Naive thymus-derived CD4-positive, alpha-beta T cell (primary cell): Measurements from ENCODE around the gene AP3B1. TPM values are rescaled to one million over a fixed set of nuclear protein-coding genes. Genes with fewer than 3 reads are reported as not detected.

ENCODE experiments used
- ATAC-seq: fragments of 150-1000 bp; cut with Tn5 transposase; 2 replicates; pipeline ENCODE4 v1.10.0; 2021; ENCODE audit warnings: mild to moderate bottlenecking, moderate library complexity
- CTCF ChIA-PET: fragments of 350-600 bp; sonication (Branson Sonifier 250); formaldehyde crosslinking; loops from one replicate; lab custom pipeline; 2021; ENCODE audit warnings: antibody characterized with exemption; lab: Charles Lee
- POLR2A ChIA-PET: fragments of 350-600 bp; sonication (Branson Sonifier 250); formaldehyde crosslinking; loops from one replicate; lab custom pipeline; 2021; ENCODE audit warnings: antibody characterized with exemption, inconsistent platforms; lab: Charles Lee
- DNase-seq, 9 donors: peaks; one replicate each; pipeline versions ENCODE4 v3.0.0 to v3.0.0-alpha.2; 2020 to 2022; ENCODE audit warnings: mixed read lengths in 1 of 9
- H3K27ac ChIP-seq: one replicate; pipeline ENCODE4 v1.7.0; 2013; ENCODE audit warnings: mild to moderate bottlenecking, low read depth, low read length, moderate library complexity
- H3K27me3 ChIP-seq, 2 donors: one replicate each; pipeline ENCODE4 v1.7.0; 2013; ENCODE audit warnings: low read length in 2 of 2, mild to moderate bottlenecking in 2 of 2, moderate library complexity in 2 of 2; ENCODE audit not compliant: control insufficient read depth in 2 of 2, insufficient read depth in 2 of 2
- H3K36me3 ChIP-seq, 3 experiments: 1 replicate in 2 of 3; 2 replicates in 1 of 3; pipeline ENCODE4 v1.7.0; 2013; ENCODE audit warnings: low read length in 3 of 3, mild to moderate bottlenecking in 3 of 3, moderate library complexity in 1 of 3; ENCODE audit not compliant: insufficient read depth in 3 of 3, control insufficient read depth in 2 of 3
- H3K4me1 ChIP-seq, 2 donors: one replicate each; pipeline ENCODE4 v1.7.0; 2013; ENCODE audit warnings: low read length in 2 of 2, mild to moderate bottlenecking in 2 of 2, moderate library complexity in 1 of 2; ENCODE audit not compliant: control insufficient read depth in 2 of 2, insufficient read depth in 2 of 2
- H3K4me3 ChIP-seq: 2 replicates; pipeline ENCODE4 v1.7.0; 2013; ENCODE audit warnings: mild to moderate bottlenecking, low read length
- H3K9me3 ChIP-seq, 3 experiments: 1 replicate in 2 of 3; 2 replicates in 1 of 3; pipeline ENCODE4 v1.7.0; 2013; ENCODE audit warnings: low read length in 3 of 3; ENCODE audit not compliant: control insufficient read depth in 2 of 3
- H3K27ac Mint-ChIP-seq, 9 donors: one replicate each; pipeline ENCODE4 v1.8.0; 2020 to 2022; ENCODE audit warnings: mixed read lengths in 9 of 9, mild to moderate bottlenecking in 8 of 9, moderate library complexity in 5 of 9, inconsistent platforms in 2 of 9
- H3K27me3 Mint-ChIP-seq, 5 donors: one replicate each; pipeline ENCODE4 v1.8.0; 2021 to 2022; ENCODE audit warnings: mixed read lengths in 5 of 5, mild to moderate bottlenecking in 1 of 5
- H3K36me3 Mint-ChIP-seq, 5 donors: one replicate each; pipeline ENCODE4 v1.8.0; 2020 to 2022; ENCODE audit warnings: mixed read lengths in 5 of 5, mild to moderate bottlenecking in 3 of 5, inconsistent platforms in 1 of 5
- H3K4me1 Mint-ChIP-seq, 7 donors: one replicate each; pipeline ENCODE4 v1.8.0; 2020 to 2022; ENCODE audit warnings: mixed read lengths in 7 of 7, mild to moderate bottlenecking in 3 of 7, inconsistent platforms in 1 of 7
- H3K4me3 Mint-ChIP-seq, 10 donors: one replicate each; pipeline ENCODE4 v1.8.0; 2020 to 2022; ENCODE audit warnings: mild to moderate bottlenecking in 10 of 10, mixed read lengths in 10 of 10, moderate library complexity in 6 of 10, inconsistent platforms in 2 of 10
- H3K9me3 Mint-ChIP-seq, 11 donors: one replicate each; pipeline ENCODE4 v1.8.0; 2020 to 2022; ENCODE audit warnings: mixed read lengths in 11 of 11, mild to moderate bottlenecking in 4 of 11, inconsistent platforms in 1 of 11, moderate library complexity in 1 of 11
- intact Hi-C, 2 donors: fragments of 100-400 bp; cut with micrococcal nuclease; formaldehyde crosslinking; loops; one replicate each; pipeline ENCODE4 v1.15.1; 2023
- polyA plus RNA-seq, 2 donors: library from polyadenylated mRNA; unstranded; fragments of 300-500 nt; fragmentation: Illumina TruSeq; gene quantifications; one replicate each; pipeline ENCODE4 v1.2.3, GENCODE V29; 2021
- total RNA-seq, 6 experiments: library from RNA in 5 of 6; stranded (reverse) in 5 of 6; gene quantifications; 1 replicate in 5 of 6; 2 replicates in 1 of 6; pipeline ENCODE4 v1.2.3 and lab custom pipeline; 2021 to 2026

The AP3B1 gene, protein sequence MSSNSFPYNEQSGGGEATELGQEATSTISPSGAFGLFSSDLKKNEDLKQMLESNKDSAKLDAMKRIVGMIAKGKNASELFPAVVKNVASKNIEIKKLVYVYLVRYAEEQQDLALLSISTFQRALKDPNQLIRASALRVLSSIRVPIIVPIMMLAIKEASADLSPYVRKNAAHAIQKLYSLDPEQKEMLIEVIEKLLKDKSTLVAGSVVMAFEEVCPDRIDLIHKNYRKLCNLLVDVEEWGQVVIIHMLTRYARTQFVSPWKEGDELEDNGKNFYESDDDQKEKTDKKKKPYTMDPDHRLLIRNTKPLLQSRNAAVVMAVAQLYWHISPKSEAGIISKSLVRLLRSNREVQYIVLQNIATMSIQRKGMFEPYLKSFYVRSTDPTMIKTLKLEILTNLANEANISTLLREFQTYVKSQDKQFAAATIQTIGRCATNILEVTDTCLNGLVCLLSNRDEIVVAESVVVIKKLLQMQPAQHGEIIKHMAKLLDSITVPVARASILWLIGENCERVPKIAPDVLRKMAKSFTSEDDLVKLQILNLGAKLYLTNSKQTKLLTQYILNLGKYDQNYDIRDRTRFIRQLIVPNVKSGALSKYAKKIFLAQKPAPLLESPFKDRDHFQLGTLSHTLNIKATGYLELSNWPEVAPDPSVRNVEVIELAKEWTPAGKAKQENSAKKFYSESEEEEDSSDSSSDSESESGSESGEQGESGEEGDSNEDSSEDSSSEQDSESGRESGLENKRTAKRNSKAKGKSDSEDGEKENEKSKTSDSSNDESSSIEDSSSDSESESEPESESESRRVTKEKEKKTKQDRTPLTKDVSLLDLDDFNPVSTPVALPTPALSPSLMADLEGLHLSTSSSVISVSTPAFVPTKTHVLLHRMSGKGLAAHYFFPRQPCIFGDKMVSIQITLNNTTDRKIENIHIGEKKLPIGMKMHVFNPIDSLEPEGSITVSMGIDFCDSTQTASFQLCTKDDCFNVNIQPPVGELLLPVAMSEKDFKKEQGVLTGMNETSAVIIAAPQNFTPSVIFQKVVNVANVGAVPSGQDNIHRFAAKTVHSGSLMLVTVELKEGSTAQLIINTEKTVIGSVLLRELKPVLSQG
- total RNA-seq (10 to 100 TPM; 30.2 to 45.0 (median 37.2) TPM), polyA plus RNA-seq (10 to 100 TPM; 28.3 to 28.4 TPM), total RNA-seq (lab: John Stamatoyannopoulos, UW) (91.0 reads per million, percentile 83 among the genes with 10 or more reads in this experiment)

DNA sequence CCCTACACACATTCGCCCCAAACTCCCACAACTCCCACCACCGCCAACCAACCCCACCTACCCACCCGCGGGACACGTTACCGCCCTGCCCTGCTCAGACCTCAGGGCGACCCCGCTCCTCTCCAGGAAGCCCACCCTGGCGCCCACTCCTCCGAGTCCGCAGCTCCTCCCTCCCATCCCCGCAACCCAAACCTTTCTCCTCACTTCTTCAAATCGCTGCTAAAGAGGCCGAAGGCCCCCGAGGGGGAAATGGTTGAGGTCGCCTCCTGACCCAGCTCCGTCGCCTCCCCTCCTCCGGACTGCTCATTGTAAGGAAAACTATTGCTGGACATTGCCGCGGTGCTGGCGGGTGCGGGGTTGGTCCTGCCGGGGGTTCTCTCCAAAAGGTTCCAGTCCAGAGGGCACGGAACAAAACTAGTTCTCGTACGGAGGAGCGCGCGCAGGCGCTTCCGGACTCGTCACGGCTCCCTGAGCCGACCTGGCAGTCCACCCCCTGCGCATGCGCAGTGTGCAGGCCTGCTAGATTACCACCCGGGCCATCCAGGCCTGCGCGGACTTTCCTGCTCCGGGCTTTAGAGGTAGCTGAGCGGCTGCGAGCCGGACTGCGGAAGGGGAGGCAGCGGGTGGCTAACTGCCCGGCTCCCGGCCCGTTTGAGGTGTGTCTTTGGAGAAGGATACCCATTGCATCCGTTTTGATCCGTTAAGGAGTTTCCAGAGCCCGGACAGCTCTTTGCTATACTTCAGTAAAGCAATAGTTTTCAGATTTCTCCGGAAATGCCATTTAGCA is at the start of gene AP3B1:
TSS of gene AP3B1 (minus strand) at position 451 of the 787 bp plus-strand sequence. CDS start at position 332, 119 bp downstream.
- DNase-seq (peak; percentile 94 to 98 (median 96)), ATAC-seq (peak; percentile 97)
- Mint-ChIP-seq H3K4me3 (peak within 1 kb of the TSS; percentile 86 to 100 (median 98)), H3K4me1 (peaks cover 27 to 50% (median 46%) of the 10 kb centered on the region in 7 donors), H3K27me3 (peaks cover 0 to 11% (median 0%) of the 10 kb centered on the region in 5 donors), H3K27ac (peak within 1 kb of the TSS; percentile 77 to 99 (median 97)), H3K9me3 (no peaks in the 10 kb centered on the region), H3K36me3 (peaks cover 0 to 9% (median 0%) of the 10 kb centered on the region in 5 donors)
- Histone ChIP-seq H3K4me1 (peaks cover 5 to 9% of the 10 kb centered on the region in 2 donors), H3K36me3 (peaks cover 0 to 6% (median 0%) of the 10 kb centered on the region in 3 experiments), H3K27me3 (no peaks in the 10 kb centered on the region), H3K9me3 (no peaks in the 10 kb centered on the region), H3K27ac (peak within 1 kb of the TSS; percentile 88), H3K4me3 (peak within 1 kb of the TSS; percentile 98)
- ChIA-PET CTCF (interaction anchor here (1.2 to 4.6 kb wide), 2 partner anchors 57 to 65 kb away, joined by 3 to 27 read pairs; partner anchors contain the start of gene SCAMP1), POLR2A (interaction anchor here (0.5 to 6.3 kb wide), 11 partner anchors 9 to 690 kb away, joined by 3 to 106 read pairs (median 4); partner anchors contain the start of gene SCAMP1)
- intact Hi-C loops: loop anchor here (1.0 to 10.0 kb wide), 13 partner anchors 26 to 1690 kb away; partner anchors contain the start of genes AGGF1 (in 2 of the 2), SCAMP1 (in 2 of the 2), WDR41 (in 2 of the 2) and HOMER1 (in 1 of the 2)

DNA sequence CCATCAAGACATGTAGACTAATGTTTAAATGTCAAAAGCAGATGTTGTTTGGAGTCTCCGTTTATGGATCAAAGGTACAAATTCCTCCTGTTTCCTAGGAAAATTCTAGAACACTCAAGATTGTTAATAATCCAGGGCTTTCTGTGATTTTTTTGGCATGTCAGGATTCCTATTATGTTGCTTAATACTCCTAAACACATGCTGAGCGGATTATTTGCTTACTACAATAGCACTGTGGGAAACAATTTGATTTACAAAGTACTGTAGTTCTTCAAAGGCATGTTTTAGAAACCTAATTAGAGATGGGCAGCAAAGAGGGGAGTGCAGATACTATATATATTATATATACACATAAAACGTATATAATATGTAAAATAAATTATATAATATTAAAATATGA is 46.9 kb upstream of the AP3B1 start:
- no peaks in the 10 kb centered on the region for H3K27me3 ChIP-seq
- Mint-ChIP-seq H3K4me1 (no peaks in the 10 kb centered on the region), H3K9me3 (peaks cover 1 to 21% (median 11%) of the 10 kb centered on the region in 11 donors), H3K27ac (no peak overlapping the region), H3K36me3 (peaks cover 0 to 13% (median 4%) of the 10 kb centered on the region in 5 donors), H3K4me3 (no peak overlapping the region), H3K27me3 (peaks cover 0 to 18% (median 16%) of the 10 kb centered on the region in 5 donors)
- H3K36me3 ChIP-seq: no peaks in the 10 kb centered on the region
- intact Hi-C loops: no loop called here
- DNase-seq: no peak
- CTCF ChIA-PET: no interaction called here
- H3K9me3 ChIP-seq: no peaks in the 10 kb centered on the region
- POLR2A ChIA-PET: no interaction called here
- H3K27ac ChIP-seq: no peak overlapping the region
- H3K4me3 ChIP-seq: no peak overlapping the region
- no peaks in the 10 kb centered on the region for H3K4me1 ChIP-seq
- no peak for ATAC-seq

DNA sequence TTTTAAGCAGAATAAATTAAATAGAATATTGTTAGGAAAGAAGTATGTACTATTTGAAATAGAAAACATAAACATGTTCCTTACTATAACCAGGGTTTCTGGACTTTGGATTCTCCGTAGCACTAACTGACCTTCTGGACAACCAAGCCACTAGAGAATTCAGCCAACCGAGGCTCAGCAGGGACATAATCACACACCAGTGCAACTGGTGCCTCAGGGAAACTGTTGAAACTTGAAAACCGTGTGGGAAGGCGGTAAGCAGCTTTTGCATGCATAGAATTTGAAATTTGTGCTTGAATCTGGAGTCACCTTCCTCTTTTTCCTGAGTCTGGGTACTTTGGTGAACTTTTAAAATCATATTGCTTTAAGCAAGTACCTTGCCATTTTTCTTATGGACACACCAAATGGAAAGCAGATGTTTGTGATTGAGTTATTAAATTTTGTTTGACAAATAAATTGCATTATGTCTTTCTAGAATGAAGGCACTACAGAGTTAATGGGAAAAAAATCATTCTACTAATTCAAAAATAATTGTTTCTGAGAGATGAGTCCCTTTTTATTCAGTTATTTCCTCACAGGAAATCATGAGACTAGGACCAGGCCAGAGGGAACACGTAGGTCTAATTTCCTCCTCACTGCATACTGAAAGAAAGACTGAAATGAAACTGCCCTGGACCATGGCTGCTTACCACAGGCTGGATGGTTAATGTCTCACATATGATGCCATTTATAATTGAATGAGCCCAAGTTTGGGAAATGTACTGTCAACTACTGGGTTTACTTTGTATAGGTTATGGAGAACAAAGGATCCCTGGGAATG is 45.3 kb upstream of the AP3B1 start:
- Mint-ChIP-seq H3K4me1 (no peaks in the 10 kb centered on the region), H3K36me3 (peaks cover 0 to 15% (median 4%) of the 10 kb centered on the region in 5 donors), H3K4me3 (no peak overlapping the region), H3K27me3 (peaks cover 8 to 24% (median 16%) of the 10 kb centered on the region in 5 donors), H3K9me3 (peaks cover 1 to 29% (median 14%) of the 10 kb centered on the region in 11 donors), H3K27ac (no peak overlapping the region)
- DNase-seq (no peak), ATAC-seq (no peak)
- H3K27me3 ChIP-seq: no peaks in the 10 kb centered on the region
- ChIA-PET CTCF (no interaction called here), POLR2A (no interaction called here)
- intact Hi-C loops: no loop called here
- no peaks in the 10 kb centered on the region for H3K36me3 ChIP-seq
- no peak overlapping the region for H3K27ac ChIP-seq
- H3K9me3 ChIP-seq: no peaks in the 10 kb centered on the region
- H3K4me1 ChIP-seq: no peaks in the 10 kb centered on the region
- no peak overlapping the region for H3K4me3 ChIP-seq

DNA sequence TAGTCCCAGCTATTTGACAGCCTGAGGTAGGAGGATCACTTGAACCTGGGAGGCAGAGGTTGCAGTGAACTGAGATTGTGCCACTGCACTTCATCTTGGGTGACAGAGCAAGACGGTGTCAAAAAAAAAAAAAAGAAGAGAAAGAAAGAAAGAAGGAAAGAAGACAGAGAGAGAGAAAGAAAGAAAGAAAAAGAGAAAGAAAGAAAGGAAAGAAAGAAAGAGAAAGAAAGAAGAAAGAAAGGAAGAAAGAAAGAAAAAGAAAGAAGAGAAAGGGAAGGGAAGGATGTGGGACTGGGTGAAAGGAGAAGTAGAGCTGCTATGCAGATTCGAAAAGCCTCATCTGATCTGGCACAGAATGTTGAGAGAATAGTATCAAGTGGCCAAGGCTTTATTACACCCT is 42.2 kb upstream of the AP3B1 start:
- H3K4me1 Mint-ChIP-seq: no peaks in the 10 kb centered on the region
- no peaks in the 10 kb centered on the region for H3K27me3 ChIP-seq
- H3K36me3 Mint-ChIP-seq: peaks cover 0 to 15% (median 4%) of the 10 kb centered on the region in 5 donors
- H3K9me3 ChIP-seq: no peaks in the 10 kb centered on the region
- no peaks in the 10 kb centered on the region for H3K36me3 ChIP-seq
- no peak overlapping the region for H3K27ac ChIP-seq
- intact Hi-C loops: no loop called here
- H3K27me3 Mint-ChIP-seq: peaks cover 8 to 31% (median 16%) of the 10 kb centered on the region in 5 donors
- H3K27ac Mint-ChIP-seq: no peak overlapping the region
- ChIA-PET CTCF (no interaction called here), POLR2A (no interaction called here)
- H3K4me3 ChIP-seq: no peak overlapping the region
- H3K4me1 ChIP-seq: no peaks in the 10 kb centered on the region
- DNase-seq (no peak), ATAC-seq (no peak)
- peaks cover 1 to 29% (median 14%) of the 10 kb centered on the region in 11 donors for H3K9me3 Mint-ChIP-seq
- H3K4me3 Mint-ChIP-seq: no peak overlapping the region

DNA sequence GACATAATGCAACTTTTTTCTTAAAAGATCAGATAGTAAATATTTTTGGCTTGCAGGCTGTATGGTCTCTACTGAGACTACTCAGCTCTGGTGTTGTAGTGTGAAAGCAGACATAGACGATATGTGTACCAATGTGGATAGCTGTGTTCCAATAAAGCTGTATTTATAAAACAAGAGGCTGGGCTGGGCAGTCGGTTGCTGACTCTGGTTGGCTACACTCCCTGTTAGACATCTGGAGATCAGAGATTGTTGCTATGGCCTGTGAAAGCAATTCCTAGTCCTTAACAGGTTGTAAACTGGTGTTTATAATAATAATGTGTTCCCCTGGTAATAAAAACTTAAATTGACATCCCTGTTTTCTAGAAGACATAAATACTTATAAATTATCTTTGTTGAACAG is 41.5 kb upstream of the AP3B1 start:
- DNase-seq (no peak), ATAC-seq (no peak)
- intact Hi-C loops: no loop called here
- H3K27ac ChIP-seq: no peak overlapping the region
- no peaks in the 10 kb centered on the region for H3K4me1 ChIP-seq
- Mint-ChIP-seq H3K4me1 (no peaks in the 10 kb centered on the region), H3K9me3 (peaks cover 1 to 29% (median 14%) of the 10 kb centered on the region in 11 donors), H3K27ac (no peak overlapping the region), H3K36me3 (peaks cover 0 to 15% (median 4%) of the 10 kb centered on the region in 5 donors), H3K27me3 (peaks cover 10 to 36% (median 22%) of the 10 kb centered on the region in 5 donors), H3K4me3 (no peak overlapping the region)
- CTCF ChIA-PET: no interaction called here
- H3K4me3 ChIP-seq: no peak overlapping the region
- H3K36me3 ChIP-seq: no peaks in the 10 kb centered on the region
- no peaks in the 10 kb centered on the region for H3K27me3 ChIP-seq
- POLR2A ChIA-PET: no interaction called here
- H3K9me3 ChIP-seq: no peaks in the 10 kb centered on the region
